OCI-M2 (cell line): Measurements from ENCODE around the gene MAP3K4.
A peak's percentile ranks its signal among the peaks of the same experiment; 100 is the strongest.

ENCODE experiments used
- DNase-seq: peaks from one replicate; lab custom pipeline; 2025; ENCODE audit not compliant: unreplicated experiment; lab: John Stamatoyannopoulos, UW

MAP3K4 gene, protein sequence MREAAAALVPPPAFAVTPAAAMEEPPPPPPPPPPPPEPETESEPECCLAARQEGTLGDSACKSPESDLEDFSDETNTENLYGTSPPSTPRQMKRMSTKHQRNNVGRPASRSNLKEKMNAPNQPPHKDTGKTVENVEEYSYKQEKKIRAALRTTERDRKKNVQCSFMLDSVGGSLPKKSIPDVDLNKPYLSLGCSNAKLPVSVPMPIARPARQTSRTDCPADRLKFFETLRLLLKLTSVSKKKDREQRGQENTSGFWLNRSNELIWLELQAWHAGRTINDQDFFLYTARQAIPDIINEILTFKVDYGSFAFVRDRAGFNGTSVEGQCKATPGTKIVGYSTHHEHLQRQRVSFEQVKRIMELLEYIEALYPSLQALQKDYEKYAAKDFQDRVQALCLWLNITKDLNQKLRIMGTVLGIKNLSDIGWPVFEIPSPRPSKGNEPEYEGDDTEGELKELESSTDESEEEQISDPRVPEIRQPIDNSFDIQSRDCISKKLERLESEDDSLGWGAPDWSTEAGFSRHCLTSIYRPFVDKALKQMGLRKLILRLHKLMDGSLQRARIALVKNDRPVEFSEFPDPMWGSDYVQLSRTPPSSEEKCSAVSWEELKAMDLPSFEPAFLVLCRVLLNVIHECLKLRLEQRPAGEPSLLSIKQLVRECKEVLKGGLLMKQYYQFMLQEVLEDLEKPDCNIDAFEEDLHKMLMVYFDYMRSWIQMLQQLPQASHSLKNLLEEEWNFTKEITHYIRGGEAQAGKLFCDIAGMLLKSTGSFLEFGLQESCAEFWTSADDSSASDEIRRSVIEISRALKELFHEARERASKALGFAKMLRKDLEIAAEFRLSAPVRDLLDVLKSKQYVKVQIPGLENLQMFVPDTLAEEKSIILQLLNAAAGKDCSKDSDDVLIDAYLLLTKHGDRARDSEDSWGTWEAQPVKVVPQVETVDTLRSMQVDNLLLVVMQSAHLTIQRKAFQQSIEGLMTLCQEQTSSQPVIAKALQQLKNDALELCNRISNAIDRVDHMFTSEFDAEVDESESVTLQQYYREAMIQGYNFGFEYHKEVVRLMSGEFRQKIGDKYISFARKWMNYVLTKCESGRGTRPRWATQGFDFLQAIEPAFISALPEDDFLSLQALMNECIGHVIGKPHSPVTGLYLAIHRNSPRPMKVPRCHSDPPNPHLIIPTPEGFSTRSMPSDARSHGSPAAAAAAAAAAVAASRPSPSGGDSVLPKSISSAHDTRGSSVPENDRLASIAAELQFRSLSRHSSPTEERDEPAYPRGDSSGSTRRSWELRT (N-terminal part only)

GRCh38 chr6:160991406-160992060, at the start of gene MAP3K4:
Gene MAP3K4, plus strand, starts transcription at chr6:160991769. Its CDS starts 163 bp downstream, at chr6:160991932.
- DNase-seq, result no peak

DNA sequence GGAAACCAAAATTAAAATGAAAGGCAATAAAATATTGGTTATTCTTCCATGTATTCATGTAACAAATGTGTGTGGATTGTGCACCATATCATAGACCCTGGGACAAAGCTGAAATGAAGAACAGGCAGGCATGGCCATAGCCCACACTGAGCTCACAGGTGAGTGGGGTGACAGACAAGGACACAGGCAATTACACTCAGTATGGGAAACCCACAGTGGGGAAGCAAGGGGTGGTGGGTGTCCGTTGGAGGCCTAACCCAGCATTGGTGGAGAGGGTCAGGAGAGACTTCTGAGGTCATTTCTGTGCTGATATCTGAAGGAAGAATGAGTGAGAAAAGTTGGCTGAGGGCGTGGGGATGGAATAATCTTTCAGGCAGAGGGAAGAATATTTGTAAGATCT, 47.6 kb upstream of the MAP3K4 start:
- DNase-seq, result no peak

- no peak for DNase-seq
Observed at GRCh38 chr6:160945516-160946177, 45.9 kb upstream of the MAP3K4 start.

DNA sequence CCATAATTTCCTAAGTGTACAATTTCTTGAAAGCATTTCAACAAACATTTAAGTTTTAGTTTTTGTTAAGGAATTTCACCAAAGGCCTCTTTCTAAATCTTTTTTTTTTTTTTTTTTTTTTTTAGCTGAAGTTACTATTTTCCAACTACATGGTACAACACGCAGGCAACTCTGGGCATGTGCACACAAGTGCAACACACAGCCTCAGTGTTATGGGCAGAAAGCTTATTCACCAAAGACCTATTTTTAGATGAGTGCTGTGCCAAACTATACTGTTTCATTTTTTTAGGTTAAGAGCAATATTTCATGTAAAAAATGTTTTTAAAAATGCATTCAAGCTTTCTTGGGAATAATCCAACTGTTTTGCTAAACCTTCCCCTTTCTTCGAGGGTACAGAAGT, 42.0 kb upstream of the MAP3K4 start:
- DNase-seq, result no peak

DNA sequence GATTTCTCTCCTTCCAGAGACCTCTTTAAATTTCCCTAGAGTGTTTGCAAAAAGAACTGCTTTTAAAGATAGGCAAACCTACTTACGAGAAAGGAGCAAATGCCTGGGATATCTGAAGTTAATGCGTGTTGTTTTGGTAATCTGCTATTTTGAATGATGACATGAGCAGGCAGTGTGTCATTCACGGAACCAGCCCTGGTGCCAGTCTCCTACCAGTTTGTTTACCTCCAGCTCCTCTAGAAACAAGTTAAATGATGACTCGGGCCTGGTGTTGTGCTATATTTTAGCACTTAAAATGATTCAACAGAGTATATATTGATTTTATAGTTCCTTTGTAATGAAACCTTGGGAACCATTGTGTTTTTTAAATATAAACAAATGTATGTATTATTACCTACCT, 41.1 kb upstream of the MAP3K4 start:
- no peak for DNase-seq

DNA sequence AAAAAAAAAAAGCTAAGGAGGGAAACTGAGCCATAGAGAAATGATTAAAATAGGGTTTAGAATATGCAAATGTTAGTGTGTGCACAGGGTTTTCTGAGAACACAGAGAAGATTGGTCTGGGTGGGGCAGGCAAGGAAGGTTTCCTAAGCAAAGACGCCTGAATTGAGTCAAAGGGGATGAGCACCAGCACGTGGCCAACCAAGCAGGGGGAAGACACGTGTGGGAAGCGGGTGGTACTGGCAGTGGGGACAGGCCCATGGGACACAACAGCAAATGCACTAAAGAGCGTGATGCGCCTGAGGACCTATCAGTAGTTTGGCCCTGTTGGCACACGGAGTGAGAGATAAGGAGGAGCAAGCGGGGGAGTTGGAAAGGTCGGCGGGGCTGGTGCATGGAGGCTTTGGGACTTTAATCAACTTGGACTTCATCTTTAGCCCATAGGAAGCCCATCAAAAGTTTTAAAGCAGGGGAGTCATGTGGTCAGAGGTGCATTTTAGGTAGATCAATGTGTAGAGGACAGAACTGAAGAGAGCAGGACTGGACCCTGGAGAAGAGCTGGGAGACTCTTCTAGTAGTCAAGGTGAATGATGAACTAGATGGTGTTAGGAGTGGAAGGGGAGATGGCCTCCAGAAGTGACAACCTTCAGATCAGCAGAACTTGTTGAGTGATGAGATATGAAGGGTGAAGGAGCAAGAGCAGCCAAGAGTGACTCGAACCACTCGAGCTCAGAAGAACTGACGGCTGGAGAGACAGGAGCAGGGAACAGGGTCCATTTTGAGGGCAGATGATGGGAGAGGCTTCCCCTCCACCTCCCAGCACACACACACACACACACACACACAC, 40.2 kb upstream of the MAP3K4 start:
- no peak for DNase-seq

DNA sequence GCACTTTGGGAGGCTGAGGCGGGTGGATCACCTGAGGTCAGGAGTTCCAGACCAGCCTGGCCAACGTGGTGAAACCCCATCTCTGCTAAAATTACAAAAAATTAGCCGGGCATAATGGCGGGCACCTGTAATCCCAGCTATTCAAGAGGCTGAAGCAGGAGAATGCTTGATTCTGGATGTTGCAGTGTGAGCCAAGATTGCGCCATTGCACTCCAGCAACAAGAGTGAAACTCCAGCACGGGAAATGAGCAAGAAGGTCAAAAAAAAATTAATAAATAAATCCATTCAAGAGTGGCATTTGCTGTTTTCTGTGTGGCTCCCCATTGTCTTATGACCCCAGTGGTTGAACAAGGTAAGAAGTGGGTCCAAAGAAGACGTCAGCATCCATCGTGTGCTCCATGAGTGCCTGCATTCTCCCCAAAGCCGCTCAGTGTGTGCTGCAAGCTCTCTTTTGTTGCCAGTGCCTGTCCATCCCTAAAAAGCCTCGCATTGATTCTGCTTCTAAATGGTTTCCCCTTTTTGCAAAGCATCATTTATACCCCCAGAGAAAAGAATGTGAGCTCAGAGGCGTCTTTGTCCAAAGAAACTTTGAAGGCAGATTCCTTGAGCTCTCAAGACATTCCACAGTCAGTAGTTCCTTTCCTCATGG, 38.8 kb upstream of the MAP3K4 start:
- DNase-seq, result no peak

DNA sequence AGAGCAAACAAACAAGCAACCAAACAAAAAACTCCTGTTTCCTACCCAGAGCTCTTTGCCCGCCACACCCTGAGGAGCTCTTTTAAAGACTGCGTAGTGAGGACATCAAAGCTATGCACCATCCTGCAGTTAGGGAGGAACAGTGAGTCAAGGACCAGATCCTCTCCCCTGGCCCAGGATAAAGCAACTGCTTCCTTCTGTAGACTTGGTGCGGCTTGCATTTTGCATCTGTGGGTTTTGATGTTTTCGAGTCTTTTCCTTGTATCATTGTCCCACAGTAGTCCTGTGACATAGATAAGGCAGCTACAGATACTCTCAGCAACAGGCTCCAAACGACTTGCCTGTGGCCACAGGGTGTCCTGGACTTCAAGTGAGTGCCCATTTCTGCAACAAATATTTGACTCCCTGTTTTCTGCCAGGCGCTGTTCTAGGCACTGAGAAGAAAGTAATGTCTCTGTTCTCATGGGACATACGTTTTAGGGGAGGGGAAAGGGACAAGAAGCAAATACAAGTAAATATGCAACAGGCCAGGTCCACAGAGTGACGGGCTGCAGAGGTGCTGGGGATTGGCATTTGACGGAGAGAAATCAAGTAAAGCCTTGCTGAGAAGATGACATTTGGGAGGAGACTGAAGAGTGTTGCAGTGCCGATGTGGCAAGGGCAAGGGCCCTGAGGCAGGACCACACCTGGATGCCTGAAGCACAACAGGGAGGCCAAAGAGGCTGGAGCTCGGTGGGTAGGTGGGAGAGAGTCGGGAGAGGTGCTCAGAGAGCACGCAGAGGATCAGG, 35.9 kb upstream of the MAP3K4 start:
- peak; percentile 55 for DNase-seq

DNA sequence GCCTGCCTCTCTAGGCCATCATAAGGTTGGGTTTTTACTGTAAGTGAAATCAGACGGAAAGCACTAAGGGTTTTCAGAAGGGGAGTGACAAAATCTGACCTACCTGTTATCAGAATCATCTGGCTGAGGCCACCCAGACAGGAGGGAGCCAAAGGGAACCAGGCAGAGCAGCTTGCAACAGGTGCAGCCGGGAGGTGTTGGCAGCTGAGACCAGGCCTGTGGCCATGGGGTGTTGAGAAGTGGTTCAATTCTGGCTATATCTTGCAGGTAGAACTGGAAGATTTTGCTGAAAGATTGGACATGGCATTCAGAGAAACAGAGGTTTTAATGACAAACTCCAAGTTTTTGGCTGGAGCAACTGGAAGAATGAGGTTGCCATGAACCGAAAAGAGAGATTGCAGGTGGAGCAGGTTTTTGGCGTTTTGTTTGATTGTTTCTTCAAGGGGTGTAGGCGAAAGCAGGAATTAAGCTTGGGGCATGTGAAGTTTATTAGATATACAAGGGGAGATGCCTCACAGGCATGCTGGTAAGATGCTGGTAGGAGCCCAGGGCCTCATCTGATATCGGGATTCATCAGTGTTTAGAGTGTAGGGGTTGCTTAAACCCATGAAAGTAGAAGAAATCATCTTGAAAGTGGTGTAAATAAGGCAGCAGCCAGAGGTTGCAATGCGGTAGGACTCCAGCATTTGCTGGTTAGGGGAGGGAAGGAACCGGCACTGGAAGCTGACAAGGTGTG, 35.1 kb upstream of the MAP3K4 start:
- no peak for DNase-seq

- no peak for DNase-seq
Observed at GRCh38 chr6:160959726-160960435, 31.7 kb upstream of the MAP3K4 start.

DNA sequence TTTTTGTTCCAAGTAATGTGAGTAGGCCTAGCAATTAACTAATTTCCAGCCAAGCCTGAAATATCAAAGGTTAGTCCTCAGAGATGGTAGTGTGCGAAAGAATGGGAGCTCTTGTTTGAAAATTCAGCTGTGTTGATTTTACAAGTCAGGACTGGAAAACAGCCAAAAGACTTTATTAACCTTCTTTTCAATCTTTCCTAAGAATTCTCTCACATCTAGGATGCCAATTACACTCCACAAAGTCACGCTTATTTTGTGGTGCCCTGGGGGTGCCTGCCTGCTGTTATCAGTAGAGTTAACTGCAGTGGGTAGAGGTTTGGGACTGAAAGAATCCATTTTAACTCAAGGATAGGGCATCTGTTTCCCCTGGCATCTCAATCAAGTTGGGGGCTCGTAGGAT, 30.7 kb upstream of the MAP3K4 start:
- no peak for DNase-seq

GRCh38 chr6:160962835-160963623, 28.5 kb upstream of the MAP3K4 start:
- no peak for DNase-seq

- no peak for DNase-seq
Observed at GRCh38 chr6:160963651-160964050, 27.9 kb upstream of the MAP3K4 start.

DNA sequence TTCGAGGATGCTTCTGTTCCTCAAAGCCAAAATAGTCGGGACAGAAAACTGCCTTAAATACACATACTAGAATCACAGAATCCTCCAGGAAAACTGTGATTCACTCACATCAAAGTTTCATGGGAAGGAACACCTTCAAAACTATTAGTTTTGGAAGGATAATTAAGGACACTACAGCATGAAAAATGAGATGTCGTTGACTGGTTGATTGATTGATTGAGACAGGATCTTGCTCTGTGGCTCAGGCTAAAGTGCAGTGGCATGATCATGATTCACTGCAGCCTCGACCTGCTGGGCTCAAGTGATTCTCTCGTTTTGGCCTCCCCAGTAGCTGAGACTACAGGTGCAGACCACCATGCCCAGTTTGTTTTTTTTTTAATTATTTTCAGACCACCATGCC, 25.7 kb upstream of the MAP3K4 start:
- no peak for DNase-seq

DNA sequence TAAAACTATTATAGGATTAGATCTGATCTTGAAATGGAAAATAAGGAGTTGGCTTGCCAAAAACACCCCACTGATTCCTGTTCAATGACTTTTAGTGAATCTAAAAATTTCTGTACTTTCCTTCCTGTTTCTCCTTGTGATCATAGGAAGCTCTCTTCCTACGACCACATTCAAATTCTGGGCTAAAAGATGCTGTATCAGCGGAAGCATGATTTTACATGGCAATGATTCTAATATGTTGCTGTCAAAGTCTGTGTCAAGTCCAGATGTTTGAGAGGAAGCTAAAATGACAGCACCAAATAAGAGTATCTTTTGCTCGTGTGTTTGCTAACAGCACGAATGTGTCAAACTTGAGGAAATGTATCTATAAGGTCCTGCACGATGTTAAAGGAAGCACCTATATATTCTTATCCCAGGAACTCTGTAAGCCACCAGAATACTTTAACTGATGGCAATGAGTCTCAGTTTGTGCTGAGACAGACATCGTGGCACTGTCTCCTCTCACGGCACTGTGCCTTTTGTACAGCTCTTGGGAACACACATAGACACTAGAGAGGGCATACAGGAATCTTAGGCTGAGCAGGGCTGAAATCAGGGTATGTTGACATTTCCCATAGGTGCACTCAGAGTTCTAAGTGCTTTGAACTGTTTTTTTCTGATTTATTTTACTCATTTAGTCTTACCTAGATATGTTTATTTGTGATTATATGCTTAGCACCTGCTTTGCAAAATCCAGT, 24.9 kb upstream of the MAP3K4 start:
- DNase-seq, result no peak
